Fibroblast of lung (primary cell): ENCODE results near the gene CCDC122.

Experiments
- EZH2 ChIP-seq: IDR thresholded peaks from 2 replicates; pipeline ENCODE4 v1.5.1; 2012; ENCODE audit warnings: low read length, control low read depth, mild to moderate bottlenecking; ENCODE audit errors: missing control alignments
- TF ChIP-seq, protein P1 (sequence below), 2 donors: IDR thresholded peaks in 1 of 2; conservative IDR thresholded peaks in 1 of 2; 1 replicate in 1 of 2; 2 replicates in 1 of 2; pipeline ENCODE4 v1.5.1; 2011 to 2012; ENCODE audit warnings: low read length in 2 of 2, control low read depth in 1 of 2, inconsistent platforms in 1 of 2, low read depth in 1 of 2, mild to moderate bottlenecking in 1 of 2

DNA sequence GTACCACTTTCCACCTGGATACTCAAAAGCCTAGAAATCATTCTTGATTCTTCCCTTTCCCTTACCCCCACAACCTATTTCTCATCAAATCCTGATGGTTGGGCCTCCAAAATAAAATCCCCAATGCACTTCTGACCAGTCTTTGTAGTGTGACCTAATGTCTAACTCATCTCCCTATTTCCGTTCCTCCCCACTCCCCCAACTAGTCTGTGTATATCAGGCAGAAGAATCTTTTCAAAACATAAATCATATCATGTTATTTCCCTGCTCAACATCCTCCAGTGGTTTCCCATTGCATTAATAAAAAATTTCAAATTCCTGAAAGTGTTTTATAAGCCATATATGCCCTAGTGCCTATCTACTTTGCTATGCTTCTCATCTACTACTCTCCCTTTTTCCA lies 17.7 kb downstream of the CCDC122 start:
- TF ChIP-seq, protein P1, sequence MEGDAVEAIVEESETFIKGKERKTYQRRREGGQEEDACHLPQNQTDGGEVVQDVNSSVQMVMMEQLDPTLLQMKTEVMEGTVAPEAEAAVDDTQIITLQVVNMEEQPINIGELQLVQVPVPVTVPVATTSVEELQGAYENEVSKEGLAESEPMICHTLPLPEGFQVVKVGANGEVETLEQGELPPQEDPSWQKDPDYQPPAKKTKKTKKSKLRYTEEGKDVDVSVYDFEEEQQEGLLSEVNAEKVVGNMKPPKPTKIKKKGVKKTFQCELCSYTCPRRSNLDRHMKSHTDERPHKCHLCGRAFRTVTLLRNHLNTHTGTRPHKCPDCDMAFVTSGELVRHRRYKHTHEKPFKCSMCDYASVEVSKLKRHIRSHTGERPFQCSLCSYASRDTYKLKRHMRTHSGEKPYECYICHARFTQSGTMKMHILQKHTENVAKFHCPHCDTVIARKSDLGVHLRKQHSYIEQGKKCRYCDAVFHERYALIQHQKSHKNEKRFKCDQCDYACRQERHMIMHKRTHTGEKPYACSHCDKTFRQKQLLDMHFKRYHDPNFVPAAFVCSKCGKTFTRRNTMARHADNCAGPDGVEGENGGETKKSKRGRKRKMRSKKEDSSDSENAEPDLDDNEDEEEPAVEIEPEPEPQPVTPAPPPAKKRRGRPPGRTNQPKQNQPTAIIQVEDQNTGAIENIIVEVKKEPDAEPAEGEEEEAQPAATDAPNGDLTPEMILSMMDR (conservative IDR thresholded peaks at IDR 0.05 in 1 of 2, IDR thresholded peaks at IDR 0.05 in 1 of 2; ENCODE audit: low read depth in 1 of 2, low read length in 2 of 2), result no peak
- TF ChIP-seq EZH2, result no peak
